Bronchial epithelial cell (primary cell): ENCODE results near the gene LRMDA. TPM values are rescaled to one million over a fixed set of nuclear protein-coding genes. Genes with fewer than 3 reads are reported as not detected.

Source experiments
- DNase-seq: peaks from one replicate; pipeline ENCODE4 v3.0.0-alpha.2; 2010; ENCODE audit warnings: low read depth
- FAIRE-seq: peaks from 2 replicates; lab custom pipeline; 2011; peaks lifted over from hg19 to GRCh38; lab: Jason Lieb, UNC
- H3K27me3 ChIP-seq: 2 replicates; pipeline ENCODE4 v1.5.1; 2011; ENCODE audit warnings: low read length; ENCODE audit not compliant: control insufficient read depth, insufficient read depth
- H3K36me3 ChIP-seq: 2 replicates; pipeline ENCODE4 v1.5.1; 2011; ENCODE audit warnings: low read length; ENCODE audit not compliant: control insufficient read depth, insufficient read depth
- H3K4me3 ChIP-seq: 2 replicates; pipeline ENCODE4 v1.5.1; 2011; ENCODE audit warnings: mild to moderate bottlenecking, low read depth, low read length, control low read depth
- CTCF ChIP-seq: IDR thresholded peaks from 2 replicates; pipeline ENCODE4 v1.5.1; 2011; ENCODE audit warnings: mild to moderate bottlenecking, moderate library complexity, low read length, control low read depth, inconsistent platforms; ENCODE audit not compliant: insufficient read depth, severe bottlenecking
- total RNA-seq: library from RNA; depleted of rRNA; stranded (reverse); fragments of >200 nt; gene quantifications from 2 replicates; pipeline ENCODE4 v1.2.1, GENCODE V29; 2014

Gene LRMDA
- total RNA-seq, 1 donor from 2014 or later: 1.6 TPM

GRCh38 chr10:76328348-76328747 lies 896.9 kb downstream of the LRMDA start:
- FAIRE-seq: no peak
- Histone ChIP-seq H3K27me3 (no peaks in the 10 kb centered on the region), H3K36me3 (no peaks in the 10 kb centered on the region), H3K4me3 (no peak overlapping the region)
- TF ChIP-seq CTCF: no peak
- DNase-seq: no peak

DNA sequence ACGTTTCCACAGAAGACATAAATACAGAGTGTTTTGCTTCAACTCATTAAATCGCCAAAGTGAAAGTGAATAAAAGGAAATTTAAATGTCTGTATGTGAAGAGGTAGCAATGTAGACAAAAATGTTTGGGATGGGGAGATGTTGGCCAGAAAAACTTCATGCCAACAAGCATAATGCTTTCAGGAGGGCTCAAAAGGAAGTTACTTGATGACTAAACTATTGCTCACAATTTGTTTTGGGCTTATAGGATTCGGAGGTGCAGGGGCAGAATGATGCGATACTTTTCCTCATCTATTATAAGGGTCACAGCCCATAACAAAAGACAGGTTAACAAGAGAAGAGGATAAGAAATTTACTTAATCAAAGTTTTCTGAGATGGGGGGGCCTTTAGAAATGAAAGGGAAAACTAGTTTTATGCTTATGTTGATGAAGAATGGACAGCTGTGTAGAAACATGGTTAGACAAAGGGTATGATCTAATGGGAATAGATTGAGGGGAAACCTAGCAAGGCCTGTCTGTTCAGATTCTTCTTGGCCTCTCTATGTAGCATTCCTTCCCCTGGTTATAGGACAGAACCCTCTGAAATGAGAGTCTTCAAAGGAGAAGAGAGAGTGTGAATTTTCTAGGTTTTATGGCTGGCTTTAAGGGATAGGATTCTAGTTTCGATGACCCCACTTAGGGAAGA lies 898.6 kb downstream of the LRMDA start:
- Histone ChIP-seq H3K36me3 (no peaks in the 10 kb centered on the region), H3K4me3 (no peak overlapping the region), H3K27me3 (no peaks in the 10 kb centered on the region)
- DNase-seq (peak; percentile 89), FAIRE-seq (no peak)
- TF ChIP-seq CTCF: no peak

DNA sequence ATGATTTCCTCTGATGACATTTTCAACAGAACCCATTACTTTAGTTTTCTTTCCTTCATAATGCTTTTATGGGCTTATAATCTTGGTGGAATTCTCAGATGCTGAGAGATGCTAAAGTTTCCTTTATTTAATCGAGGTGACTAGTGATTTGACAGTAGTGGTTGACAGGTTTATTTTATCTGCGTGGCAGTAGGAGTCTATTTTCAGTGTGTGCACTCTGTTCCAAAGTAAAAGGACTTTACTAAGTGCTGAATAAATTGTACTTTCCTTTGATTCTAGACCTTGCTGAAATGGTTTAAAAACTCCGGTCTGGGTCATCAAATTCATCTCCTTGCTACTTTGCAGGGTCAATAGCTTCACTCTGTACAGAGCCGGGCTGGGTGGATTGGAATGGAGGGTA lies 900.3 kb downstream of the LRMDA start:
- H3K27me3 ChIP-seq: no peaks in the 10 kb centered on the region
- no peak overlapping the region for H3K4me3 ChIP-seq
- H3K36me3 ChIP-seq: no peaks in the 10 kb centered on the region
- FAIRE-seq (no peak), DNase-seq (no peak)
- no peak for TF ChIP-seq CTCF

GRCh38 chr10:76333326-76333725 lies 901.9 kb downstream of the LRMDA start:
- Histone ChIP-seq H3K36me3 (no peaks in the 10 kb centered on the region), H3K4me3 (no peak overlapping the region)

GRCh38 chr10:76333796-76334195 lies 902.4 kb downstream of the LRMDA start:
- no peak for FAIRE-seq

More at GRCh38 chr10:76333326-76333725, 901.9 kb downstream of the LRMDA start:
- DNase-seq (no peak), FAIRE-seq (no peak)
- no peaks in the 10 kb centered on the region for H3K27me3 ChIP-seq
- no peak for TF ChIP-seq CTCF

More at GRCh38 chr10:76333796-76334195, 902.4 kb downstream of the LRMDA start:
- H3K27me3 ChIP-seq: no peaks in the 10 kb centered on the region
- H3K36me3 ChIP-seq: no peaks in the 10 kb centered on the region
- DNase-seq: no peak
- no peak for TF ChIP-seq CTCF
- no peak overlapping the region for H3K4me3 ChIP-seq
